HepG2 (cell line): ENCODE measurements around the gene WDR62. TPM values are rescaled to one million over a fixed set of nuclear protein-coding genes. Genes with fewer than 3 reads are reported as not detected.

ENCODE experiments used
- ARID5B ChIP-seq: IDR thresholded peaks from 2 replicates; pipeline ENCODE4 v1.4.0; 2020; ENCODE audit warnings: mild to moderate bottlenecking, missing genetic modification reagents
- NCOA1 ChIP-seq: sonication (generic); formaldehyde crosslinking; IDR thresholded peaks from 2 replicates; pipeline ENCODE4 v1.9.0; 2021; ENCODE audit warnings: missing genetic modification reagents
- NR2F1 ChIP-seq, 2 experiments: fragments of 450-650 bp in 1 of 2; formaldehyde crosslinking in 1 of 2; IDR thresholded peaks; 2 replicates each; pipeline versions ENCODE4 v1.5.0 to v1.6.1; 2016 to 2020; ENCODE audit warnings: mild to moderate bottlenecking in 1 of 2, missing compliant biosample characterization in 1 of 2, missing genetic modification reagents in 1 of 2, moderate library complexity in 1 of 2
- TFDP1 ChIP-seq: IDR thresholded peaks from 2 replicates; pipeline ENCODE4 v1.6.1; 2016; ENCODE audit warnings: missing compliant biosample characterization, missing genetic modification reagents, borderline replicate concordance
- TFDP2 ChIP-seq: sonication (generic); formaldehyde crosslinking; IDR thresholded peaks from 2 replicates; pipeline ENCODE4 v1.4.0; 2020; ENCODE audit warnings: missing genetic modification reagents
- ZBTB14 ChIP-seq: sonication (generic); formaldehyde crosslinking; IDR thresholded peaks from 2 replicates; pipeline ENCODE4 v1.4.0; 2020; ENCODE audit warnings: missing genetic modification reagents
- ZHX1 ChIP-seq: sonication (generic); formaldehyde crosslinking; IDR thresholded peaks from 2 replicates; pipeline ENCODE4 v1.8.1; 2022; ENCODE audit warnings: low read depth, mild to moderate bottlenecking, missing genetic modification reagents
- ZNF441 ChIP-seq: sonication (generic); formaldehyde crosslinking; IDR thresholded peaks from 2 replicates; pipeline ENCODE4 v1.7.0; 2021; ENCODE audit warnings: missing genetic modification reagents, borderline replicate concordance
- ZNF503 ChIP-seq: sonication (generic); formaldehyde crosslinking; IDR thresholded peaks from 2 replicates; pipeline ENCODE4 v1.4.0; 2020; ENCODE audit warnings: missing genetic modification reagents
- ZNF639 ChIP-seq: conservative IDR thresholded peaks from 2 replicates; pipeline ENCODE4 v1.6.1; 2018; ENCODE audit warnings: missing genetic modification reagents
- ZNF740 ChIP-seq: sonication (generic); formaldehyde crosslinking; IDR thresholded peaks from 2 replicates; pipeline ENCODE4 v1.4.0; 2020; ENCODE audit warnings: missing genetic modification reagents
- polyA plus RNA-seq, 8 experiments: library from polyadenylated mRNA; depleted of rRNA in 3 of 8; stranded (reverse) in 7 of 8; unstranded in 1 of 8; fragments of >200 nt; fragmentation: Illumina TruSeq in 4 of 8; extraction: Trizol in 4 of 8; gene quantifications; 2 replicates each; pipeline versions ENCODE4 v1.2.1 to v1.2.3, GENCODE V29; 2011 to 2016; ENCODE audit warnings: low read depth in 4 of 8, missing spikeins in 1 of 8, mixed read lengths in 1 of 8; ENCODE audit not compliant: insufficient read depth in 1 of 8
- total RNA-seq, 5 experiments: library from RNA; depleted of rRNA; stranded (reverse); fragments of >200 nt; fragmentation: Illumina TruSeq; extraction: Trizol; gene quantifications; 2 replicates each; pipeline ENCODE4 v1.2.3, GENCODE V29; 2016; ENCODE audit warnings: low read depth in 1 of 5

WDR62 gene
- total and polyA plus RNA-seq, 2 of the 13 experiments (the other 11 are each of a cell fraction or from before 2014, with no cell fraction given), result 5.8 to 12.5 TPM

GRCh38 chr19:36113894-36114720, 59.4 kb downstream of the WDR62 start (continued):
- no peak for TF ChIP-seq ZHX1 (CRISPR knock-in tag)
- no peak for TF ChIP-seq ZNF639
- no peak for TF ChIP-seq NCOA1 (CRISPR knock-in tag)
- no peak for TF ChIP-seq ZNF503 (CRISPR knock-in tag)
- no peak for TF ChIP-seq ZNF740
- TF ChIP-seq TFDP1 (CRISPR knock-in tag), result no peak
- no peak for TF ChIP-seq NR2F1 (CRISPR knock-in tag; IDR thresholded peaks at IDR 0.05)
- TF ChIP-seq TFDP2 (CRISPR knock-in tag), result no peak
- TF ChIP-seq ZBTB14, result no peak
- TF ChIP-seq ZNF441 (CRISPR knock-in tag), result no peak
- no peak for TF ChIP-seq ARID5B
